IMR-90 (cell line): Measurements from ENCODE around the gene IL17B. TPM values are rescaled to one million over a fixed set of nuclear protein-coding genes. Genes with fewer than 3 reads are reported as not detected.

Experiments used
- ATAC-seq: fragments of 200-7000 bp; cut with Tn5 transposase; 2 replicates; pipeline ENCODE4 v1.9.1; 2020; ENCODE audit warnings: low read depth, mild to moderate bottlenecking, moderate library complexity
- BruUV-seq: library from RNA; stranded (reverse); fragments of 400-500 nt; replicated peaks from 2 replicates; lab custom pipeline; 2021; lab: Mats Ljungman, UMichigan
- CTCF ChIA-PET: fragments of 300-600 bp; formaldehyde crosslinking; extraction: SDS; loops from one replicate; lab custom pipeline; 2021; ENCODE audit warnings: antibody characterized with exemption; lab: Yijun Ruan, JAX
- POLR2A ChIA-PET: fragments of 300-600 bp; sonication (Branson Sonifier 250); formaldehyde crosslinking; loops from one replicate; lab custom pipeline; 2022; ENCODE audit warnings: antibody characterized with exemption; ENCODE audit not compliant: unreplicated experiment; lab: Charles Lee
- DNase-seq: peaks from one replicate; pipeline ENCODE4 v3.0.0; 2013
- H2AFZ ChIP-seq: replicated peaks from 2 replicates; pipeline ENCODE3; 2013; ENCODE audit warnings: low read length, mild to moderate bottlenecking; ENCODE audit not compliant: poor library complexity
- H2AK5ac ChIP-seq: 2 replicates; pipeline ENCODE4 v1.6.1; 2013; ENCODE audit warnings: low read depth, low read length, inconsistent platforms
- H2AK9ac ChIP-seq: replicated peaks from 2 replicates; pipeline ENCODE3; 2013; ENCODE audit warnings: mild to moderate bottlenecking, low read depth, low read length, moderate library complexity; ENCODE audit not compliant: poor library complexity
- H2BK120ac ChIP-seq: 2 replicates; pipeline ENCODE4 v1.6.1; 2013; ENCODE audit warnings: low read depth, low read length, inconsistent platforms
- H2BK15ac ChIP-seq: 3 replicates; pipeline ENCODE4 v1.6.1; 2013; ENCODE audit warnings: low read depth, low read length, inconsistent platforms
- H2BK20ac ChIP-seq: 2 replicates; pipeline ENCODE4 v1.6.1; 2013; ENCODE audit warnings: low read depth, mild to moderate bottlenecking, inconsistent platforms, low read length, moderate library complexity
- H2BK5ac ChIP-seq: 2 replicates; pipeline ENCODE4 v1.6.1; 2013; ENCODE audit warnings: mild to moderate bottlenecking, low read depth, low read length, inconsistent platforms; ENCODE audit not compliant: poor library complexity, severe bottlenecking
- H3K14ac ChIP-seq: replicated peaks from 2 replicates; pipeline ENCODE4 v1.6.1; 2013; ENCODE audit warnings: low read depth, low read length, inconsistent platforms
- H3K18ac ChIP-seq: 2 replicates; pipeline ENCODE4 v1.6.1; 2013; ENCODE audit warnings: low read depth, low read length, control low read depth
- H3K23ac ChIP-seq: 2 replicates; pipeline ENCODE4 v1.6.1; 2013; ENCODE audit warnings: low read depth, low read length, inconsistent platforms
- H3K27ac ChIP-seq: 2 replicates; pipeline ENCODE4 v1.5.1; 2013; ENCODE audit warnings: mild to moderate bottlenecking, control low read depth, low read length; ENCODE audit not compliant: insufficient read depth
- H3K27me3 ChIP-seq: 2 replicates; pipeline ENCODE4 v1.6.1; 2013; ENCODE audit warnings: low read length; ENCODE audit not compliant: control insufficient read depth, insufficient read depth
- H3K36me3 ChIP-seq: 2 replicates; pipeline ENCODE4 v1.6.1; 2013; ENCODE audit warnings: low read length, mixed read lengths; ENCODE audit not compliant: control insufficient read depth, insufficient read depth
- H3K4ac ChIP-seq: 2 replicates; pipeline ENCODE4 v1.6.1; 2013; ENCODE audit warnings: low read depth, low read length, inconsistent platforms
- H3K4me1 ChIP-seq: 2 replicates; pipeline ENCODE4 v1.6.1; 2013; ENCODE audit warnings: low read length, mixed read lengths; ENCODE audit not compliant: control insufficient read depth, insufficient read depth
- H3K4me2 ChIP-seq: 2 replicates; pipeline ENCODE4 v1.6.1; 2013; ENCODE audit warnings: low read depth, mild to moderate bottlenecking, control low read depth, low read length, moderate library complexity
- H3K4me3 ChIP-seq: 2 replicates; pipeline ENCODE4 v1.5.1; 2013; ENCODE audit warnings: low read depth, mild to moderate bottlenecking, control low read depth, low read length, moderate library complexity; ENCODE audit not compliant: insufficient read depth
- H3K56ac ChIP-seq: 2 replicates; pipeline ENCODE4 v1.6.1; 2013; ENCODE audit warnings: low read length, inconsistent platforms; ENCODE audit not compliant: insufficient read depth; ENCODE audit errors: extremely low read depth
- H3K79me1 ChIP-seq, 2 experiments: 2 replicates each; pipeline ENCODE4 v1.6.1; 2013; ENCODE audit warnings: low read length in 2 of 2, inconsistent platforms in 1 of 2, low read depth in 1 of 2
- H3K9ac ChIP-seq: 2 replicates; pipeline ENCODE4 v1.6.1; 2013; ENCODE audit warnings: low read depth, low read length, control low read depth
- H3K9me1 ChIP-seq: 2 replicates; pipeline ENCODE4 v1.6.1; 2013; ENCODE audit warnings: low read length, inconsistent platforms; ENCODE audit not compliant: insufficient read depth
- H3K9me3 ChIP-seq: 2 replicates; pipeline ENCODE4 v1.6.1; 2013; ENCODE audit warnings: low read length; ENCODE audit not compliant: control insufficient read depth, insufficient read depth
- H4K20me1 ChIP-seq: 2 replicates; pipeline ENCODE4 v1.6.1; 2013; ENCODE audit warnings: low read length, inconsistent platforms; ENCODE audit not compliant: insufficient read depth
- H4K5ac ChIP-seq: 2 replicates; pipeline ENCODE4 v1.6.1; 2013; ENCODE audit warnings: mild to moderate bottlenecking, low read depth, low read length, control low read depth
- H4K8ac ChIP-seq, 2 experiments: 2 replicates each; pipeline ENCODE4 v1.6.1; 2013; ENCODE audit warnings: low read depth in 2 of 2, low read length in 2 of 2, control low read depth in 1 of 2, inconsistent platforms in 1 of 2
- H4K91ac ChIP-seq: 2 replicates; pipeline ENCODE4 v1.6.1; 2013; ENCODE audit warnings: low read depth, low read length, inconsistent platforms; ENCODE audit not compliant: insufficient read depth
- BHLHE40 ChIP-seq: fragments of 150-350 bp; IDR thresholded peaks from 2 replicates; pipeline ENCODE4 v1.6.1; 2016; ENCODE audit warnings: mild to moderate bottlenecking, low read depth, low read length
- MAZ ChIP-seq: IDR thresholded peaks from 2 replicates; pipeline ENCODE4 v1.6.1; 2012; ENCODE audit warnings: low read depth, mild to moderate bottlenecking, low read length, improper control_type of control experiment, moderate library complexity, borderline replicate concordance
- RAD21 ChIP-seq: IDR thresholded peaks from 2 replicates; pipeline ENCODE4 v1.6.1; 2012; ENCODE audit warnings: low read length, improper control_type of control experiment
- SMC3 ChIP-seq: fragments of 150-350 bp; IDR thresholded peaks from 2 replicates; pipeline ENCODE4 v1.6.1; 2016; ENCODE audit warnings: low read depth, mild to moderate bottlenecking, antibody characterized with exemption, low read length, moderate library complexity
- WGBS, 2 experiments: methylation state at CpG; one replicate each; pipeline versions ENCODE4 v1.1.5 to v1.1.7; 2013; ENCODE audit warnings: missing lambda C conversion rate in 2 of 2; ENCODE audit not compliant: insufficient read length in 1 of 2; ENCODE audit errors: extremely low coverage in 2 of 2; 5-methylcytosine and 5-hydroxymethylcytosine counted together
- dilution Hi-C: fragments of 300-500 bp; cut with HindIII; formaldehyde crosslinking; loops from one replicate; pipeline ENCODE4 v1.14.3; 2018; ENCODE audit warnings: low sequenced_read_pairs; ENCODE audit not compliant: unreplicated experiment
- in situ Hi-C: fragments of 300-500 bp; cut with MboI; formaldehyde crosslinking; loops from 3 replicates; pipeline ENCODE4 v1.14.3; 2019; ENCODE audit warnings: low sequenced_read_pairs, inconsistent platforms, mixed read lengths
- intact Hi-C: fragments of 100-400 bp; cut with micrococcal nuclease; formaldehyde crosslinking; loops from 2 replicates; pipeline ENCODE4 v1.10.0; 2022
- polyA plus RNA-seq, 3 experiments: library from polyadenylated mRNA; depleted of rRNA; stranded (reverse); fragments of >200 nt; gene quantifications; 2 replicates each; pipeline ENCODE4 v1.2.3, GENCODE V29; 2012; ENCODE audit warnings: low replicate concordance in 1 of 3
- total RNA-seq: library from RNA; depleted of rRNA; stranded (reverse); fragments of >200 nt; gene quantifications from 2 replicates; pipeline ENCODE4 v1.2.3, GENCODE V29; 2012
- TF ChIP-seq, protein P1 (sequence below): conservative IDR thresholded peaks from 2 replicates; pipeline ENCODE4 v1.5.1; 2012; ENCODE audit warnings: mild to moderate bottlenecking, low read depth, low read length, improper control_type of control experiment

The IL17B gene
- total and polyA plus RNA-seq, 2 of the 4 experiments (the other 2 are of a cell fraction), result 0.31 TPM; not detected in 1

DNA sequence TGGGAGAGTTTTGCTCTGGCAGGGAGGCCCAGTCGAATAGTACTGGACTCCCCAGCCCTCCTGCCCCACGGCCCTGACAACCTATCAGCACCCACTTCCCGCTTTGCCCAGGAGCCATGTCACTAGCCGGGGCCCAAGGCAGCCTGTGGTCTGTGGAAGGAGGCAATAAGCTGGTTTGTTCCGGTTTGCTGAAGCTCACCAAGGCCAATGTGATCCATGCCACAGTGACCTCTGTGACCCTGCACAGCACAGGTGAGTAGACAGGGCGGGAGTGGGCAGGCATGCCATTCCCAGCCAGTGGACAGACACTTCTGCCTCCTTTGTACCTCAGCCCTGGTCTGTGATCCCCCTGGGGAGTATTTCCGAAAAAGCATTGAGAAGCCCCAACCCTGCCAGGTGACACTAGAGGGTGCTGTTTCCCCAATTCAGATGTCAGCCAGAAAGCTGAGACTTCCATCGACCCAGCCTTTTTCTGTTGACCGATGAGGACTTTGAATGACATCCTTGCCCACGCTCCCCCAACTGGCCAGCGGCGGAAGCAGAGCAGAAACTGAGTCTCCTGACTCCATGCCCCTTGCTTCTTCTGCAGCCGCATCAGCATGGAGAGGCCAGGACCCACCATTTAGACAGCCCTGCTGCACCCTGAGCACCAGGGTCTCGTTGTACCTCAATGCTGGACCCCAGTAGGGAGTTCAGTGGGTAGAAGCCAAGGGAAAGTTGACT is 11.7 kb downstream of the IL17B start:
- TF ChIP-seq SMC3 (peak; percentile 86), RAD21 (peak; percentile 83), MAZ (peak; percentile 27; the same call in 1 of the 2 replicates), BHLHE40 (no peak)
- TF ChIP-seq, protein P1, sequence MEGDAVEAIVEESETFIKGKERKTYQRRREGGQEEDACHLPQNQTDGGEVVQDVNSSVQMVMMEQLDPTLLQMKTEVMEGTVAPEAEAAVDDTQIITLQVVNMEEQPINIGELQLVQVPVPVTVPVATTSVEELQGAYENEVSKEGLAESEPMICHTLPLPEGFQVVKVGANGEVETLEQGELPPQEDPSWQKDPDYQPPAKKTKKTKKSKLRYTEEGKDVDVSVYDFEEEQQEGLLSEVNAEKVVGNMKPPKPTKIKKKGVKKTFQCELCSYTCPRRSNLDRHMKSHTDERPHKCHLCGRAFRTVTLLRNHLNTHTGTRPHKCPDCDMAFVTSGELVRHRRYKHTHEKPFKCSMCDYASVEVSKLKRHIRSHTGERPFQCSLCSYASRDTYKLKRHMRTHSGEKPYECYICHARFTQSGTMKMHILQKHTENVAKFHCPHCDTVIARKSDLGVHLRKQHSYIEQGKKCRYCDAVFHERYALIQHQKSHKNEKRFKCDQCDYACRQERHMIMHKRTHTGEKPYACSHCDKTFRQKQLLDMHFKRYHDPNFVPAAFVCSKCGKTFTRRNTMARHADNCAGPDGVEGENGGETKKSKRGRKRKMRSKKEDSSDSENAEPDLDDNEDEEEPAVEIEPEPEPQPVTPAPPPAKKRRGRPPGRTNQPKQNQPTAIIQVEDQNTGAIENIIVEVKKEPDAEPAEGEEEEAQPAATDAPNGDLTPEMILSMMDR, result peak; percentile 88
- H2BK5ac ChIP-seq, result no peak overlapping the region
- no peak overlapping the region for H3K27ac ChIP-seq
- no peaks in the 10 kb centered on the region for H3K36me3 ChIP-seq
- ChIA-PET CTCF (interaction anchor here (0.6 to 2.3 kb wide), 13 partner anchors 9 to 194 kb away, joined by 3 to 14 read pairs (median 4); partner anchors contain the start of gene PCYOX1L), POLR2A (no interaction called here)
- H2AFZ ChIP-seq, result peak overlapping the region; percentile 81
- H3K18ac ChIP-seq, result no peak overlapping the region
- peak overlapping the region in 1 of 2 experiments; percentile 60; a peak in 2 of 4 replicates for H4K8ac ChIP-seq
- peak overlapping the region; percentile 84; the same call in 1 of the 2 replicates for H2AK5ac ChIP-seq
- 37% methylated on average over 5 of the region's 14 CpGs; no CpG with 5 or more reads in 1 of the 2 experiments for WGBS, 2 experiments
- H2AK9ac ChIP-seq, result peak overlapping the region; percentile 12
- H2BK15ac ChIP-seq, result no peak overlapping the region; the same call in 2 of the 3 replicates
- intact Hi-C loops, result loop anchor here (1.0 to 5.0 kb wide), 3 partner anchors 67 to 250 kb away; no protein-coding TSS in a partner anchor
- BruUV-seq, result no TSS peak
- H3K9me3 ChIP-seq, result no peaks in the 10 kb centered on the region
- 0 out of 2 replicates have a peak, but pooled peaks cover 2% of the 10 kb centered on the region for H3K4me1 ChIP-seq
- H3K4ac ChIP-seq, result peak overlapping the region; percentile 62
- no peaks in the 10 kb centered on the region; a peak in 1 of 4 replicates for H3K79me1 ChIP-seq
- no peak overlapping the region for H3K4me3 ChIP-seq
- ATAC-seq, result peak; percentile 85
- H4K5ac ChIP-seq, result no peak overlapping the region
- H3K56ac ChIP-seq, result no peak overlapping the region
- peaks cover 5% of the 10 kb centered on the region; the same call in 1 of the 2 replicates for H3K9me1 ChIP-seq
- peak; percentile 70 for DNase-seq
- no peaks in the 10 kb centered on the region for H4K20me1 ChIP-seq
- no peak overlapping the region for H3K23ac ChIP-seq
- H3K4me2 ChIP-seq, result no peak overlapping the region
- H2BK20ac ChIP-seq, result no peak overlapping the region
- no peaks in the 10 kb centered on the region for H3K27me3 ChIP-seq
- dilution Hi-C loops, result no loop called here
- in situ Hi-C loops, result no loop called here
- no peak overlapping the region for H2BK120ac ChIP-seq
- H3K9ac ChIP-seq, result no peak overlapping the region
- H4K91ac ChIP-seq, result no peak overlapping the region
- H3K14ac ChIP-seq, result no peak overlapping the region
